HG03064 (cell line): Measurements from ENCODE around the gene TMEM94.
"Not testable (repeated sequence)": the region's sequence is repeated elsewhere in the genome, so short reads cannot be mapped to it uniquely, and the experiment has no call there.

Experiments
- ATAC-seq: cut with Tn5 transposase; IDR thresholded peaks from one replicate; pipeline ENCODE4 v1.9.1; 2021; ENCODE audit warnings: low read depth; ENCODE audit not compliant: unreplicated experiment

TMEM94 gene

GRCh38 chr17:75476271-75476671 lies 19.8 kb downstream of the TMEM94 start:
- ATAC-seq: no peak

GRCh38 chr17:75476752-75477489 lies 20.5 kb downstream of the TMEM94 start:
- ATAC-seq: no peak

DNA sequence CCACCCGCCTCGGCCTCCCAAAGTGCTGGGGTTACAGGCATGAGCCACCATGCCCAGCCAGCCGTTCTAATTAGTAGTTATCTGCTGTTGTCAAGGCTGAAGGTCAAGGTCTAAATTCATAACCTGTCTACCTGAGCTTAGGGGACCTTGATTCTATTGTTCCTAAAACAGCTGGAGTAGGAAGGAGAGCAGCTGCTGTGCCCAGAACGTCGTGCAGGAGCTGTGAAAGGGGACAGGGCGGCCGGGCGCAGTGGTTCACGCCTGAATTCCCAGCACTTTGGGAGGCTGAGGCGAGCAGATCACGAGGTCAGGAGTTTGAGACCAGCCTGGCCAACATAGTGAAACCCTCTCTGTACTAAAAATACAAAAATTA lies 21.0 kb downstream of the TMEM94 start:
- ATAC-seq: not testable (repeated sequence)

GRCh38 chr17:75478508-75478907 lies 22.1 kb downstream of the TMEM94 start:
- ATAC-seq: no peak

DNA sequence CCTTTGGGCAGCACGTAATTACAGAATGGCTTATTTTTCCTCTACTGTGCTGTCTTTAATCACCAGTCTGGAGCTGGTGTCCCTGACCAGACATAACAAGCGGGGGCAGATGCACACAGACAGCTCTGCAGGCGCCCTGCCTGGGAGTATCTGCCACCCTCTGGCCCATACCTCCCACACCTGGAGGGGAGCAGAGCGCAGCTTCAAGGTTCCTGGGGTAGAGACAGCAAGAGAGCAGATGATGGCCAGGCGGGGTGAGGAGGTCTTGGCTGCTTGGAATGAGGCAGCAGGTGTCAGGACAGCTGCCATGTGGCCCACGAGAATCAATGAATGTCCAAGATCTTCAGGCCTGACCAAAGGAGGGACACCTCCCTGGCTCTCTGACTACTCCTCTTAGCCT lies 23.8 kb downstream of the TMEM94 start:
- ATAC-seq: no peak

- no peak for ATAC-seq
These were observed 25.0 kb downstream of the TMEM94 start for GRCh38 chr17:75481194-75482068.

DNA sequence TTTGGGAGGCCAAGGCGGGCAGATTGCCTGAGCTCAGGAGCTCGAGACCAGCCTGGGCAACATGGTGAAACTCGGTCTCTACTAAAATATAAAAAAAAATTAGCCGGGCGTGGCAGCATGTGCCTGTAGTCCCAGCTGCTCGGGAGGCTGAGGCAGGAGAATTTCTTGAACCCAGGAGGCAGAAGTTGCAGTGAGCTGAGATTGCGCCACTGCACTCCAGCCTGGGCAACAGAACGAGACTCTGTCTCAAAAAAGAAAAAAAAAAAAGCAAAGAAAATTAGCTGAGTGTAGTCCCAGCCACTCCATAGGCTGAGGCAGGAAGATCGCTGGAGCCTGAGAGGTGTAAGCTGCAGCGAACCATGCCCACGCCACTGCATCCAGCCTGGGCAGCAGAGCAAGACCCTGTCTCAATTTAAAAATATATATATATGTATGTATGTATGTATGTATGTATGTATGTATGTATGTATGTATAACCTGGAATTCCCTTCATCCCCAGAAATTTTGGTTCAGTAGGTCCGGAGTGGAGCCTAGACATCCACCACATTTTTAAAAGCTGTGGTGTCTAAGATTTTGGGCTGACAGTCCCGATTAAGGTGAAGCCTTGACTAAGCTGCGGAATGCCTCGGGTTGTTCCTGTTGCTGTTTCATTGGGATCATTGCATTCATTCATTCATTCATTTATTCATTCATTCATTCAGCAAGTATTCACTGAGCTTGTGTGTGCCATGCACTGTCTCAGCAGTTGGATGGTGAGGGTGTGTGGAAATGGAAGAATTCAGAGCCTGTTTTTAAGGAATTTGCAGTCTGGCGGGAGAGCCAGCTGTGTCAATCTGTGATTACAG lies 25.9 kb downstream of the TMEM94 start:
- ATAC-seq: no peak

DNA sequence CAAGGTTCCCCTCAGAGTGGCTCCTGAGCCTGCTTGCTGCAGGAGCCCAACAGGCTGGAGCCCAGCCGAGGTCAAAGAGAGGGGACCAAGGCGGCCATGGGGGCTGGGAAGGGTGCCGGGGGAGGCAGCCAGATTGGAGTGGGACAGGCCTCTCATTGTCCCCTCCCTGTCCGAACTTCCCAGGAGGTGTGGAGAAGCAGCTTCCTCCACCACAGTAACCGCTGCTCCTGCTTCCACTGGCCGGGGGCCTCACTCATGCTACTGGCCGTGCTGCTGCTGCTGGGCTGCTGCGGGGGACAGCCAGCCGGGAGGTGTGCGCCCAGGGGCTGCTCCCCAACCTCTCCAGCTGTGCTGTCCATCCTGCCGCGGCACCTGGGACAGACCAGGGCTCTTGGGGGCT lies 29.3 kb downstream of the TMEM94 start:
- no peak for ATAC-seq

DNA sequence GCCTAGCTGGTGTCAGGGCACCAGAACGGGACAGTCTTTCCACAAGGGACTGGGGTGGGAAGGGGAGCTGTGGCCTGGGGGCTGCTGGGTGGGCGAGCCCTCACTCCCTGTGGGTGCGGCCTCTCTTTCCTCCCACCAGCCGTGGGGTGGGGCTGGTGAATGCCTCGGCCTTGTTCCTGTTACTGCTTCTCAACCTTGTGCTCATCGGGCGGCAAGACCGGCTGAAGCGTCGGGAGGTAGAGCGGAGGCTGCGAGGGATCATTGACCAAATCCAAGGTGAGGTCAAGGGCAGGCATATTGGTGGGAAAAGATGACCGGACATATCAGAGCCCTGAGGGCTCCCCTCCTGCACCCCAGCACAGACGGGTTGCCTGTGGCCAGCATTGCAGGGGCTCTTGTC lies 29.7 kb downstream of the TMEM94 start:
- ATAC-seq: no peak

DNA sequence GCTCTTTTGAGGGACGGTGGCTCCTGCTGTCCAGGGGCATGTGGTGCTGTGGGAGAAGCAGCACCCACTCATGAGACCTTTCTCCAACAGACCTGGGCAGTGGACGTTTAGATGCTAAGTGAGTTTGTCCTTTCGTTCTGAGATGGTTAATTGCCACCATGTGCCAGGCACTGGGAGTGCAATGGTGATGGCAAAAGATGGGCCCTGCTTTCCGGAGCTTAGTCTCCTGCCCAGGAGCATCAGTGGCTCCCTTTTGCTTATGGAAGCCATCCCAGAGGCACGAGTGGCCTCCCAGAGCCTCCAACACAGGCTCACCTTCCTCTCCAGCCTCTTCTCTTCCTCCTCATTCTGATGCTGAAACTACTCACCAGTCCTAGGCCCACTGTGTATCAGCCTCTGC lies 30.5 kb downstream of the TMEM94 start:
- ATAC-seq: no peak

DNA sequence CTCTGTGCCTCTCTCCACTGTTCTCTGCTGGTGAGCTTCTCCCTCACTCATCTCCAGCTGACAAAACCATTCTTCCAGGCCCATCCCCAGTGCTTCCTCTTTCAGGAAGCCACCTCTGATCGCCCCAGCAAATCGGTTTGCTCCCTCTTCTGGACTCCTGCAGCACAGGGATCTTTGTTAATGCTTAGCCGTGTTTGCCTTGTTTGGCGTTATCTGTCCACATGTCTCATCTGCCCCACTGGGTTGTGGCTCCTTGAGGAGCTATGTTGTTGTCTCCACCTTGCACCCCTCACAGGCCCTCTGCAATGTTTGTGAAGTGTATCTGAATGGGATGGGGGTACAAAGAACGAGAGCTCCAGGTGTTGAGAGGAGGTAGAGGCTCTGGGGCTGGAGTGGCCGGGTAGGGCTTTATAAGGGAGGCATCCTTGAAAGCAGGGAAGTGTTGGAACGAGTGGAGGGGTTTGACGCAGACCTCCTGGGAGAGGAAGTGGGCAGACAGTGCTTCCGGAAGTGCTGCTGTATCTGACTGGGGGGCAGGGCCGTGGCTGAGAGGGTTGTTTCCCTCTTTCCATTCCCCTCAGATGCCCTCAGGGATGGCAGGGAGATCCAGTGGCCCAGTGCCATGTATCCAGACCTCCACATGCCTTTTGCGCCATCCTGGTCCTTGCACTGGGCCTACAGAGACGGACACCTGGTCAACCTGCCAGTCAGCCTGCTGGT lies 31.1 kb downstream of the TMEM94 start:
- no peak for ATAC-seq

- ATAC-seq: no peak
These were observed 32.5 kb downstream of the TMEM94 start for GRCh38 chr17:75488693-75489510.

DNA sequence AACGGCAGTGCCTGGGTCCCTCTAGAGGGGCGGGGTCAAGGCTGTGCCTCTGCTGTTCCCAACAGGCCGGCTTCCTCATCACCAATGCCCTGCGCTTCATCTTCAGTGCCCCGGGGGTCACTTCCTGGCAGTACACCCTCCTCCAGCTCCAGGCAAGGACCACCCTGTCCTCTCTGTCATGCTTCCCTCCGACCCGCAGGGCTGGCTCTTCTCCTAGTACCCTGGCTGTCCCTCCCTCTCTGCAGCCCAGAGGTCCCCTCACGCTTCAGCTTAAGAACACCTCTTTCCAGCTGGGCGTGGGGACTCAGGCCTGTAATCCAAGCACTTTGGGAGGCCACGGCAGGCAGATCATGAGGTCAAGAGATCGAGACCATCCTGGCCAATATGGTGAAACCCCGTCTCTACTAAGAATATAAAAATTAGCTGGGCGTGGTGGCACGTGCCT lies 33.1 kb downstream of the TMEM94 start:
- ATAC-seq: no peak

DNA sequence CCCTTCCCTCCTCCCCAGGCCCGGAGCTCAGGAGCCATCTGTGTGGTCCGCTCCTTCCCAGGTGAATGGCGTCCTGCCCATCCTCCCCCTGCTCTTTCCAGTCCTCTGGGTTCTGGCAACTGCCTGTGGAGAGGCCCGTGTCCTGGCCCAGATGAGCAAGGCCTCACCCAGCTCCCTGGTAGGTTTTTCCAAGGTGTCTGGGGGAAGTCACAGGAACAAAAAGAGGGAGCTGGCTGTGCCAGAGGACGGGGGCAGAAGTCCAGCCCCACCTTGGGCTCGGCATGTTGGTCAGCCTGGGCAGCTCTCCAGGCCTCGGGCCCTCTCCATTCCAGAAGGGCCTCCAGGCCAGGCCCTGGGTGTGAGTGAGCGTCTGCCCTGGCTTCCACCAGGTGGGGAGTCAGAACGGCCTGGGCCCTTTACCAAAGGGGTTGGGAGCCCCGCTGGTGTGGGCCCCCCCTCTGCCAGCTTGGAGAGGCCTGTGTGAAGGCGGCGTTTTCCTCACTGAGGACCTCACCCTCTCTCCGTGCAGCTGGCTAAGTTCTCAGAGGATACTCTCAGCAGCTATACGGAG lies 33.8 kb downstream of the TMEM94 start:
- no peak for ATAC-seq

- ATAC-seq: no peak
These were observed 34.7 kb downstream of the TMEM94 start for GRCh38 chr17:75490953-75491649.

- no peak for ATAC-seq
These were observed 35.2 kb downstream of the TMEM94 start for GRCh38 chr17:75491680-75492079.

- ATAC-seq: no peak
These were observed 36.2 kb downstream of the TMEM94 start for GRCh38 chr17:75492555-75493168.

DNA sequence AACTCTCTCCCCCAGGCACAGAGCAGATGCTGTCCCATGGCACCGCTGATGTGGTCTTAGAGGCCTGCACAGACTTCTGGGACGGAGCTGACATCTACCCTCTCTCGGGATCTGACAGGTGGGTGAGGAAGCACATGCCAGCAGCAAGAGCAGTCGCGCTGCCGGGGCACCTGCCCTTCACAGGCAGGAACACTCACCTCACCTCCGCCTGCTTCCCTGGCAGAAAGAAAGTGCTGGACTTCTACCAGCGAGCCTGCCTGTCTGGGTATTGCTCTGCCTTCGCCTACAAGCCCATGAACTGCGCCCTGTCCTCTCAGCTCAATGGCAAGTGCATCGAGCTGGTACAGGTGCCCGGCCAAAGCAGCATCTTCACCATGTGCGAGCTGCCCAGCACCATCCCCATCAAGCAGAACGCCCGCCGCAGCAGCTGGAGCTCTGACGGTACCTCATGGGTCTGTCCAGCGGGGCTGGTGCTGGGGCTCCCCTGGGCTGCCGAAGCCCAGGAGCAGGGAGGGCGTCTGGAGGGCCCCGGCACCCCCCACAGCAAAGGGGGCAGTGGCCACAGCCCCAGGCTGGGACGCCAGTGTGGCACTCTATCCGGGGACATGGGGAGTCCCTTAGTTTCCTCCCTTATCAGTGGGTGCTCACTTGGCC lies 37.2 kb downstream of the TMEM94 start:
- no peak for ATAC-seq
